ENCODE measurements around the gene ELAVL1.
A peak's percentile ranks its signal among the peaks of the same experiment; 100 is the strongest.
"Not testable (repeated sequence)": the region's sequence is repeated elsewhere in the genome, so short reads cannot be mapped to it uniquely, and the experiment has no call there.

The ELAVL1 gene

DNA sequence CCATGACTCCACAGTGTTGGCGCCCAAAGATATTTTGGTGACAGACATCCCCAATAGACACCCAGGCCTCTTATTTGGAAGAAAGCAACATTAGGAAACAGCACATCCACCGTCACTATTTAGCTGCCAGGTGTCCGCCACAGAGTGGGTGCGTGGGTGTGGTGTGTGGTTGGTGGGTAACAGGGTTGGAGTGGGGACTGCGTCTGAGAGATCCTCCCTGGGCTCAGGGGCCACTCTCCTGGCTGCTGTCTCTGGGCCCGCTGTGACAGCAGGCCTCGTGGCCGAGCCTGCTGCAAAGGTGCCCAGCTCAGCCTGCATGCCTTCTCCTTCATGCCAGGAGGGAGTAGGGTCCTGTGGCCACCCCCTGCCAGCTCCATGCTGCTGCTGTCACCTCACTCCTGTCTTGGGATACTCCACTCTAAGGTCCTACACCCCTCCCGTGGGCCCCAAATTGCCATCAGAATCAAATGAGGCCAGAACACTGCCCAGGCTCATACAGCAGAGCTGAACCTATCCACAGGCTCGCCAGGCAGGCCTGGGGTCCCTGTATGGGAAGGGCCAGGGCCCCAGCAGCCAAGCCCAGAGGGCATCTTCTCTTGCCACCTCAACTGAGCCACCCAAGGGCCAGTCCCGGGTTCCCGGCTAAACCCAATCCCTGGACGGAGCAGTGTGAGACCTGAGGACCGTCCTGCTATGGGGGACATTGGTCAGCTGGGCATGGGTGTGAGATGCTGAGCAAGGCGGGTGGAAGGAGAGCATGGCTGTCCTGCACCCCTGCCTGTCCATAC lies 37.2 kb downstream of the ELAVL1 start:
- Histone ChIP-seq H3K36me3 (ENCODE audit: insufficient read depth, insufficient read length, low read length) (peaks cover 87% of the 10 kb centered on the region), H3K9ac (ENCODE audit: insufficient read length, low read depth) (peak overlapping the region; percentile 29), H3K4me1 (ENCODE audit: insufficient read depth, insufficient read length) (peaks cover 36% of the 10 kb centered on the region)

DNA sequence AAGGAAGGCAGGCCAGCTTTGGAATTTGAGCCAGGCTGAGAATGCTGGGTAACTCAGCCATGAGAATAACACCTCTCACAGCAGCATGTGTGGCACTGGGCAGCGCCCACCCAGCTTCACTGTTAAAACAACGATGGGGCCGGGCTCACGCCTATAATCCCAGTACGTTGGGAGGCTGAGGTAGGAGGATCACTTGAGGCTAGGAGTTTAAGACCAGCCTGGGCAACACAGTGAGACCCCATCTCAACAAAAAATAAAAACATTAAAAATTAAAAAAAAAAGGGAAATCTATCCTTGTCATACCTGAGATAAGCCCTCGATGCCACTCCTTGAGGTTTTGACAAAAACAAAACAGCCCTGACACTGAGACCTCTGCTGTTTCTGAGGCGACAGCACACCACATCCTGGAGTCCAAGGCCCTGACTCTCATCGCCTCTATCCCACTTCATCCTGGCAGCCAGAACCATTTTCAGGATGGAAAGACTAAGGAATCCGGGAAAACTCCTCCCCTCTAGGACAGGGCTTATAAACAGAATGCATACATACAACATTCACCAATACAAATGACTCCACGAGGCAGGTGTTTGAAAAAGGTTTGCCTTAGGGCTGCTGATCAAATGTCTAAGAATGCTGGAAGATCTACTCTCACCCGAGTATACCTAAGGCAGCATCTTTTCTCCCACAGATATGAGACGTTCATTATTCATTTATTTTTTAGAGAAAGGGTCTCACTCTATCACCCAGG lies 39.3 kb downstream of the ELAVL1 start:
- H3K9ac ChIP-seq (ENCODE audit: insufficient read length, low read depth) = no peak overlapping the region
- H3K4me3 ChIP-seq (ENCODE audit: insufficient read length, low read depth) = no peak overlapping the region
- H3K9me3 ChIP-seq (ENCODE audit: insufficient read depth, low read length) = no peaks in the 10 kb centered on the region
- H3K36me3 ChIP-seq (ENCODE audit: insufficient read depth, insufficient read length, low read length) = peaks cover 89% of the 10 kb centered on the region
- peaks cover 23% of the 10 kb centered on the region for H3K4me1 ChIP-seq (ENCODE audit: insufficient read depth, insufficient read length)
- H3K27me3 ChIP-seq (ENCODE audit: insufficient read depth, insufficient read length) = no peaks in the 10 kb centered on the region
- no peak for TF ChIP-seq ZNF274 (IDR thresholded peaks at IDR 0.05; ENCODE audit: low read depth, low read length)
- TF ChIP-seq YY1 (IDR thresholded peaks at IDR 0.05; ENCODE audit: insufficient read depth, insufficient read length) = no peak
- TF ChIP-seq SUZ12 (IDR thresholded peaks at IDR 0.05; ENCODE audit: extremely low read depth, insufficient read depth, insufficient read length) = no peak
- no peak for DNase-seq (ENCODE audit: low read depth, low spot score)

More for the DNA sequence above, 37.2 kb downstream of the ELAVL1 start:
- TF ChIP-seq SUZ12 (IDR thresholded peaks at IDR 0.05; ENCODE audit: extremely low read depth, insufficient read depth, insufficient read length) (no peak), ZNF274 (IDR thresholded peaks at IDR 0.05; ENCODE audit: low read depth, low read length) (no peak), YY1 (IDR thresholded peaks at IDR 0.05; ENCODE audit: insufficient read depth, insufficient read length) (no peak)
- DNase-seq (ENCODE audit: low read depth, low spot score) = no peak
- Histone ChIP-seq H3K9me3 (ENCODE audit: insufficient read depth, low read length) (no peaks in the 10 kb centered on the region), H3K27me3 (ENCODE audit: insufficient read depth, insufficient read length) (no peaks in the 10 kb centered on the region), H3K4me3 (ENCODE audit: insufficient read length, low read depth) (no peak overlapping the region)

DNA sequence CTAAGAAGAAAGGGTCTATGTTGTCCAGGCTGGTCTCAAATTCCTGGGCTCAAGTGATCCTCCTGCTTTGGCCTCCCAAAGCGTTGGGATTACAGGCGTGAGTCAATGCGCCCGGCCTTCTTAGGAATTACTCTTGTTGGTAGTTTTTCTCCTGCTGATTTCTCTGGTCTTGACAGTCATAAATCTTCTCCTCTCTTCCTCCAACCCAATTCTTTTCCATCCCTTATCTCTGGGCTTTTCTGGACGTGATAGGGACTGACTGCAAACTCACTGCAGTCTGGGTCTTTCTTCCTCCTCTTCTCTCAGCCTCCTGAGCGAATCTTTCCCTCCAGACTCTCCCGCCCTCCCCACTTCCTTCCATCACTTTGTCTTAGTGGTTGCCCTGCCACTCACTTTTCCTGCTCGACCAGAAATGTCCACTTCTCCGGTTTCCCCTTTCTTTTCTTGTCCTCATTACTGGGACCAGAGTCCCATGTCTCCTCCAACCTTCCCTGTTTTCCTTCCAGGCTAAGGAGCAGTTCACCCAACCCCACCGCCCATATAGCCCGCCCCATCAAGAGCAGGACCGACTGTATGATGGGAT lies 40.1 kb downstream of the ELAVL1 start:
- no peaks in the 10 kb centered on the region for H3K27me3 ChIP-seq (ENCODE audit: insufficient read depth, insufficient read length)
- peaks cover 20% of the 10 kb centered on the region for H3K4me1 ChIP-seq (ENCODE audit: insufficient read depth, insufficient read length)
- no peak overlapping the region for H3K9ac ChIP-seq (ENCODE audit: insufficient read length, low read depth)
- DNase-seq (ENCODE audit: low read depth, low spot score) = no peak
- TF ChIP-seq SUZ12 (IDR thresholded peaks at IDR 0.05; ENCODE audit: extremely low read depth, insufficient read depth, insufficient read length) (no peak), ZNF274 (IDR thresholded peaks at IDR 0.05; ENCODE audit: low read depth, low read length) (no peak), YY1 (IDR thresholded peaks at IDR 0.05; ENCODE audit: insufficient read depth, insufficient read length) (no peak)
- H3K4me3 ChIP-seq (ENCODE audit: insufficient read length, low read depth) = no peak overlapping the region
- H3K9me3 ChIP-seq (ENCODE audit: insufficient read depth, low read length) = no peaks in the 10 kb centered on the region
- H3K36me3 ChIP-seq (ENCODE audit: insufficient read depth, insufficient read length, low read length) = peaks cover 89% of the 10 kb centered on the region

DNA sequence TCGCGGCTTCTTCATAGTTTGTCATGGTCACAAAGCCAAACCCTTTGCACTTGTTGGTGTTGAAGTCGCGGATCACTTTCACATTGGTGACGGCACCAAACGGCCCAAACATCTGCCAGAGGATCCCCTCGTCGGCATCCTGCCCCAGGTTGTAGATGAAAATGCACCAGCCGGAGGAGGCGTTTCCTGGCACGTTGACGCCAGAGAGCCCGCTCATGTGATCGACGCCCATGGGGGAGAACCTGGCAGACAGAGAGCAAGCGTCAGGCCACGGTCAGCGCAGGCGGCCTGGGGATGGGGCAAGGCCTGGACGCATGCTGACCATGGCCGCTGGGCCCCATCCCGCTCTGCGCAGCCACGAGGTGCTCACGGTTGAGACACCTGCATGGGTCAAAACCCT lies 41.9 kb downstream of the ELAVL1 start:
- no peak overlapping the region for H3K4me3 ChIP-seq (ENCODE audit: insufficient read length, low read depth)
- H3K4me1 ChIP-seq (ENCODE audit: insufficient read depth, insufficient read length) = peaks cover 12% of the 10 kb centered on the region
- DNase-seq (ENCODE audit: low read depth, low spot score) = no peak
- no peaks in the 10 kb centered on the region for H3K9me3 ChIP-seq (ENCODE audit: insufficient read depth, low read length)
- H3K9ac ChIP-seq (ENCODE audit: insufficient read length, low read depth) = no peak overlapping the region
- H3K36me3 ChIP-seq (ENCODE audit: insufficient read depth, insufficient read length, low read length) = peaks cover 92% of the 10 kb centered on the region
- H3K27me3 ChIP-seq (ENCODE audit: insufficient read depth, insufficient read length) = no peaks in the 10 kb centered on the region
- no peak for TF ChIP-seq ZNF274 (IDR thresholded peaks at IDR 0.05; ENCODE audit: low read depth, low read length)
- no peak for TF ChIP-seq YY1 (IDR thresholded peaks at IDR 0.05; ENCODE audit: insufficient read depth, insufficient read length)
- no peak for TF ChIP-seq SUZ12 (IDR thresholded peaks at IDR 0.05; ENCODE audit: extremely low read depth, insufficient read depth, insufficient read length)

DNA sequence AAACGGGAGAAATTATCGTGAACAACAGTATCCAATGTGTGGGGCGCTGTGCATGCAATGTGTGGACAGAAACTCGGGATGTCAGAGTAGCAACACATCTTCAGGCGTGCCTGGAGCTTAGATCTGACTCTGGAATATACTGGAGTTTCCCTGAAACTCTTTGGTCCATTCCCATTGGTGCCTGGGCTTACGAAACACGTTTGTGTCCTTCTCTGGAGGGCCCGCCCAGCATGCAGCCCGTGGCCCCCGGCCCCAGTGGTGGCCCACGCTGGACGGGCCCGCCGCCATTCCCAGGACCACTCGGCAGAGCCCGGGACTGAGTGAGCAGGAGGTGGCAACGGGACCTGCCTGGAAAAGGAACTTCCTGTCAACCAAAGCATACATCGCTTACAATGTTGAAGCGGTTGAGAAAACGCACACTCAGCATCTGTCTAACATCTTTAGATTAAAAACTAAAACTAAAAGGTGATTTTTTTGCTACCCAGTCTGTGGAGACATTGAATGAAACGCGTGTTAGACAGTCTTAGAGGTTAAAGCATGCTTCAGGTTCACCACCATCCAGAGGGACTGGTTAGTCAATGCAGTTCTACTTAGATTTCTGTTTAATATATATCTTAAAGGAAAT lies 42.7 kb downstream of the ELAVL1 start:
- Histone ChIP-seq H3K9ac (ENCODE audit: insufficient read length, low read depth) (no peak overlapping the region), H3K4me3 (ENCODE audit: insufficient read length, low read depth) (no peak overlapping the region), H3K4me1 (ENCODE audit: insufficient read depth, insufficient read length) (peaks cover 5% of the 10 kb centered on the region), H3K27me3 (ENCODE audit: insufficient read depth, insufficient read length) (no peaks in the 10 kb centered on the region), H3K9me3 (ENCODE audit: insufficient read depth, low read length) (no peaks in the 10 kb centered on the region), H3K36me3 (ENCODE audit: insufficient read depth, insufficient read length, low read length) (peaks cover 92% of the 10 kb centered on the region)
- TF ChIP-seq SUZ12 (IDR thresholded peaks at IDR 0.05; ENCODE audit: extremely low read depth, insufficient read depth, insufficient read length) = no peak
- TF ChIP-seq ZNF274 (IDR thresholded peaks at IDR 0.05; ENCODE audit: low read depth, low read length) = no peak
- no peak for TF ChIP-seq YY1 (IDR thresholded peaks at IDR 0.05; ENCODE audit: insufficient read depth, insufficient read length)
- DNase-seq (ENCODE audit: low read depth, low spot score) = no peak

DNA sequence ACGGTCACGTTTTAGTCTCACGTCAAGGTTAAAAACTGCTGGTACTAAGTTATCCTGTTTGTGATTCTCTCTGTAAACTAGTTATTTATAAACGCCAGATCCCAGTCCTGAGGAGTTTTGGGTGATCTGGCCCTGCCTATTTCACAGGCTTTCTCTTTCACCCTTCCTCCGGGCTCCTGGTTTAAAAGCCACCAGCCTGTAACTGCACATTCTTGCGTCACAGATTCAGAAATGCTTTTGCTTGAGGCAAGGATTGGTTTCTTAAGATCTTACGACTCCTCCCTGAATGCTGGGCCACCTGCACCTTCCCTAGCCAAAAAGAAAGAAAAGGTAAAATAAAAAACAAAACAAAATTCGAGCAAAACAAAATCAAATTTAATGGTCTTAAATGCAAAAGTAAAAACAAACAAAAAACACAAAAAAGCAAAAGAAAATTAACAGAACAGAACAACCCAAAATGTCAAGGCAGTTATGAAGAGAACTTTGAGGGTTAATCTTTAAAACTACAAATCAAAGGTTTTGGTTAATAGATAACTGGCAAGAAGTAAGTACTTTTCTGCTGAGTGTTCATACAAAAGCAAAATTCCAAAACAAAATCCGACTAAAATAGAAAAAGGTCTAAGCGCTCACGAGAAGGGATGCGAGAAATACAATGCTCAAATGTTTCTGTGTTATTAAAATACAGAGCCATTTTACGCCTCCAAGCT lies 43.4 kb downstream of the ELAVL1 start:
- no peak overlapping the region for H3K4me3 ChIP-seq (ENCODE audit: insufficient read length, low read depth)
- no peak for DNase-seq (ENCODE audit: low read depth, low spot score)
- TF ChIP-seq SUZ12 (IDR thresholded peaks at IDR 0.05; ENCODE audit: extremely low read depth, insufficient read depth, insufficient read length) = no peak
- no peak for TF ChIP-seq YY1 (IDR thresholded peaks at IDR 0.05; ENCODE audit: insufficient read depth, insufficient read length)
- no peak for TF ChIP-seq ZNF274 (IDR thresholded peaks at IDR 0.05; ENCODE audit: low read depth, low read length)
- H3K4me1 ChIP-seq (ENCODE audit: insufficient read depth, insufficient read length) = no peaks in the 10 kb centered on the region
- H3K36me3 ChIP-seq (ENCODE audit: insufficient read depth, insufficient read length, low read length) = peaks cover 90% of the 10 kb centered on the region
- no peak overlapping the region for H3K9ac ChIP-seq (ENCODE audit: insufficient read length, low read depth)
- H3K27me3 ChIP-seq (ENCODE audit: insufficient read depth, insufficient read length) = no peaks in the 10 kb centered on the region
- no peaks in the 10 kb centered on the region for H3K9me3 ChIP-seq (ENCODE audit: insufficient read depth, low read length)

DNA sequence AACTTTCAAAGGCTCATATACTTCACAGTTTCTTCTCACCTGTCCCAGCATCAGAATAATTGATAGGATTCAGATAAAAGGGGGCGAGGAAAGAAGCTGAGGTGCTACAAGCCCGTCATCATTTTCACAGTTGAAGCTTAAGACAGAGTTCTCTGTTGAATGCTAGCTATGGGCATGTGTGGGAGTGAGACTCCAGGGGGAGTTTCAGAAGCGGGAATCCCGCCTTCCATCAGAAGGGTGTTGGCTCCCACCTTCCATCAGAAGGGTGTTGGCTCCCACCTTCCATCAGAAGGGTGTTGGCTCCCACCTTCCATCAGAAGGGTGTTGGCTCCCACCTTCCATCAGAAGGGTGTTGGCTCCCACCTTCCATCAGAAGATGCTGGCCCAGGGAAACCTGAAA lies 44.4 kb downstream of the ELAVL1 start:
- not testable (repeated sequence) for H3K27me3 ChIP-seq (ENCODE audit: insufficient read depth, insufficient read length); H3K4me1 ChIP-seq (ENCODE audit: insufficient read depth, insufficient read length); H3K4me3 ChIP-seq (ENCODE audit: insufficient read length, low read depth); DNase-seq (ENCODE audit: low read depth, low spot score); H3K9ac ChIP-seq (ENCODE audit: insufficient read length, low read depth); H3K9me3 ChIP-seq (ENCODE audit: insufficient read depth, low read length)
- peaks cover 80% of the 10 kb centered on the region for H3K36me3 ChIP-seq (ENCODE audit: insufficient read depth, insufficient read length, low read length)

Measured in NT2/D1 (cell line).